ENCODE measurements around the gene VAMP2.

DNA sequence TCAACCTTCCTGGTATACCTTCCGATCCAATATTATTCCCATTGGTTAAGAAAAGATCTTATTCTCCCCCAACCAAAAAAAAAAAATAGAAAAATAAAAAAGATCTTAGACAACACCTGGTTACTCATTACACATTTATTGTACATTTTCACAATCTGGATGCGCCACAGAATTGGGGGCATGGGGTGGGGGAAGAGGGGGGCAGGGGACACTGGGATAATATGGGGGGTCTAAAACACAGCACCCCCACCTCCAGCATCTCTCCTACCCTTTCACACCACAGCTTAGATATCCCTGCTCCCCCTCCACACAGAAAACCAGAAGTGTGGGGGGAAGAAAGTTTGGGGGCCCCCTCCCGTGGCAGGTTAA, 3.7 kb downstream of the VAMP2 start:
- TF ChIP-seq, protein P1, sequence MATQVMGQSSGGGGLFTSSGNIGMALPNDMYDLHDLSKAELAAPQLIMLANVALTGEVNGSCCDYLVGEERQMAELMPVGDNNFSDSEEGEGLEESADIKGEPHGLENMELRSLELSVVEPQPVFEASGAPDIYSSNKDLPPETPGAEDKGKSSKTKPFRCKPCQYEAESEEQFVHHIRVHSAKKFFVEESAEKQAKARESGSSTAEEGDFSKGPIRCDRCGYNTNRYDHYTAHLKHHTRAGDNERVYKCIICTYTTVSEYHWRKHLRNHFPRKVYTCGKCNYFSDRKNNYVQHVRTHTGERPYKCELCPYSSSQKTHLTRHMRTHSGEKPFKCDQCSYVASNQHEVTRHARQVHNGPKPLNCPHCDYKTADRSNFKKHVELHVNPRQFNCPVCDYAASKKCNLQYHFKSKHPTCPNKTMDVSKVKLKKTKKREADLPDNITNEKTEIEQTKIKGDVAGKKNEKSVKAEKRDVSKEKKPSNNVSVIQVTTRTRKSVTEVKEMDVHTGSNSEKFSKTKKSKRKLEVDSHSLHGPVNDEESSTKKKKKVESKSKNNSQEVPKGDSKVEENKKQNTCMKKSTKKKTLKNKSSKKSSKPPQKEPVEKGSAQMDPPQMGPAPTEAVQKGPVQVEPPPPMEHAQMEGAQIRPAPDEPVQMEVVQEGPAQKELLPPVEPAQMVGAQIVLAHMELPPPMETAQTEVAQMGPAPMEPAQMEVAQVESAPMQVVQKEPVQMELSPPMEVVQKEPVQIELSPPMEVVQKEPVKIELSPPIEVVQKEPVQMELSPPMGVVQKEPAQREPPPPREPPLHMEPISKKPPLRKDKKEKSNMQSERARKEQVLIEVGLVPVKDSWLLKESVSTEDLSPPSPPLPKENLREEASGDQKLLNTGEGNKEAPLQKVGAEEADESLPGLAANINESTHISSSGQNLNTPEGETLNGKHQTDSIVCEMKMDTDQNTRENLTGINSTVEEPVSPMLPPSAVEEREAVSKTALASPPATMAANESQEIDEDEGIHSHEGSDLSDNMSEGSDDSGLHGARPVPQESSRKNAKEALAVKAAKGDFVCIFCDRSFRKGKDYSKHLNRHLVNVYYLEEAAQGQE (IDR thresholded peaks at IDR 0.05; ENCODE audit: low read depth), result no peak
- TF ChIP-seq RAD21 (IDR thresholded peaks at IDR 0.05; ENCODE audit: low read depth), result no peak
- no peak for TF ChIP-seq TAF1 (IDR thresholded peaks at IDR 0.05; ENCODE audit: low read depth)
